NCI-H82 treated with DMSO at 0.1 percent for 48 hours (cell line): Measurements from ENCODE around the gene PRSS12.
"Not testable (repeated sequence)": the region's sequence is repeated elsewhere in the genome, so short reads cannot be mapped to it uniquely, and the experiment has no call there.

Experiments
- DNase-seq: peaks from one replicate; lab custom pipeline; 2025; ENCODE audit not compliant: unreplicated experiment; lab: John Stamatoyannopoulos, UW

Gene PRSS12

DNA sequence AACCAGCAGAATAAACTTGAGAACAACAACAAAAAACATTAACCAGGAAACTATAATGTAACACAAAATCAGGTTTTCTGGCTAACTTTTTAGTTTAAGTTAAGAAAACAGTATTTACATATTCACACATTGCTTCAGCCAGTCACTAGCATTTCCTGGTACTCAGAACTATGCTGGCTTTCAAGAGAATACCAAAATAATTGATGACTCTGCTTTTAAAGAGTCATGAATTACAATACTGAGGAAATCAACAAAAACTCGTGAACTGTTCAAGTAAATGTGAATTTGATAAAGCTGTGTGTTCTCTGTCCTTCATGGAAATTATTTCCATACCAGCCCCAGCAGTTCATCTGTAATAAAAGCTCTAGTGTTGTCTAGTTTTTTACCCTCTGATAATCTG is 27.4 kb downstream of the PRSS12 start:
- DNase-seq, result no peak

DNA sequence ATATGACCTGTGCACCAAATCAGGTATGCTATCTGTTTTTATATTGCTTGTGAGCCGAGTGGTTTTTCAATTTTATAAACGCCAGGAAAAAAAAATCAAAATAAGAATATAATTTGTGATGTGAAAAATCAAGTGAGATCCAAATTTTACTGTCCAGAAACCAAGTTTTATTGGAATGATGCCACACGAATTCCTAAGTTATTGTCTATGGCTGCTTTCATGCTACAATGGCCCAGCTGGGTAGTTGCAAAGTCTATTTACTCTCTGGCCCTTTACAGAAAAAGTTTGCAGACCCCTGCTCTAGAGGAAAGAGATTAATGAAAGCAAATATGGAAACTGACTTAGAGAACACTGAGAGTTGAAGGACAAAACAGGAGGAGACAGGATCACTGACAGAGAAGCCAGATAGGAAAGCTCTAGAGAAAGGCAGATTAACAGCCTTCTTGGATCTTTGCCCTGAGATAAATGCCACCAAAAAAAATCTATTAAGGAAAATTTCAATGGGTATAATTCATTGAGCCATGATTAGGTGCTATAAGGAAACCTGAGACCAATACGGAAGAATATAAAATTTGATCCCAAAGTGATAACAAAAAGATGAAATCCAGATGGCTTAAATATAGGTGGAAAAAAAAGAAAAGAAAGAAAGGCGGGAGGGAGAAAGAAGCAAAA is 29.8 kb downstream of the PRSS12 start:
- DNase-seq, result no peak

DNA sequence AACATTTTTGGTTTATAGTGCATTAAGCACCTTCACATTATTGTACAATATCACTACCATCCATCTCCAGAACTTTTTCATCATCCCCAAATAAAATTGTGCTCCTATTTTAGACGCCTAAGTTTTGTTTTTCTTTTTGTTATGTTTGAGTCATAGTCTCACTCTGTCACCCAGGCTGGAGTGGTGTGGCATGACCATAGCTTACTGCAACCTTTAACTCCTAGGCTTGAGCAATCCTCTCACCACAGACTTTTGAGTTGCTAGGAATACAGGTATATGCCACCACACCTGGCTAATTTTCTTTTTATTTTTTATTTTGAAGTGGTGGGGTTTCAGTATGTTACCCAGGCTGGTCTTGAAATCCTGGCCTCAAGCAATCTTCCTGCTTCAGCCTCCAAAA is 33.9 kb downstream of the PRSS12 start:
- no peak for DNase-seq

DNA sequence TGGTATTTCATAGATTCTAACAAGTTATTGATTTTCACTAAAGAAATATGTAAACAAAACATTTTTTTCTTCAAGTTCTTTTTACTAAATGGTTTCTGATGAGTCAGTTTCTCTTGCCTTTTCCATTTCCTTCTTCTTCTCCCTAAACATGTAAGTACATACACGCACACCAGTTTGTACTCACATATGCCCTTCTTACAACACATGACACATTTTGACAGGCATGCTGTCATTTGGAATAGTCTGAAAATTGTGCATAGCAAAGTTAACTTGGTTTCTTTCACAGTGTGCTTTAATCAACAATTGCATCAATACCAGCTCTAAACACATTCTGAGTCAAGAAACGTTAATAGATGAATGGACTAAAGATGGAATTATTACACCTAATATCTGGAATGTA is 35.1 kb downstream of the PRSS12 start:
- DNase-seq, result no peak

DNA sequence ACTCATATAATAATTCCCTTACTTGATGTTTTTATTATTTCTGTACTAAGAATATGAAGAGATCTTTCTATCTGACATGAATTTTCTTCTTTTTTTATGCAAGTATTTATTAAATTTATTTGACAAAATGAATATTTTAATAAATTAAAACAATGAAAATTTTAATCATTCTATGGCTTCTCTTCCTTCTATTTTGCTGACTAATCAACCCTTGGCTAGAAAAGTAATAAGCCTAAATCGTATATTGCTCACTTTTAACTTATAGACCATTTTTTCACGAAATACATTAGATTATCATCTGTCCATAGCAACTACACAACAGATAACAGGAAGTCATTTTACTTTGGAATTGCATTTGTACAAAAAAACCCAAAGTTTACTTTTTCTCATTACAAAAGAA is 38.6 kb downstream of the PRSS12 start:
- no peak for DNase-seq

DNA sequence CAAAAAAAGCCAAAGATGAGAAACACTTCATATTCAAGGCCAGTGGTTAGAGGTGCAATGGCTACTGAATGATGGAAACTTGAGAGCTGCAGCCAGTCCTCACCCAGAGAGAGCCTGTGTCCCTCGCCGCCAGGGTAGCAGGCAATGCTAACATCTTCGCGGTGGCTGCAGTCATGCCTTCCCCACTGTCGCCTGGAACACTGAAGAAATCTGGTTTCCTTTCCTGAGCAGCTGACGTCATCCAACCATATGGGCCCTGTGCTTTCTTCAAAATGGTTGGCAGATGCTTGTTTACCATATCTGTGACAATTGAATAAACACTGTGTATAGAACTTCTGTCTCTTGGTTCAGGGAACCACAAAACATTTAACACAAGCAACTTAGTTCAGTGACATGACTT is 39.7 kb downstream of the PRSS12 start:
- peak; percentile 25 for DNase-seq

DNA sequence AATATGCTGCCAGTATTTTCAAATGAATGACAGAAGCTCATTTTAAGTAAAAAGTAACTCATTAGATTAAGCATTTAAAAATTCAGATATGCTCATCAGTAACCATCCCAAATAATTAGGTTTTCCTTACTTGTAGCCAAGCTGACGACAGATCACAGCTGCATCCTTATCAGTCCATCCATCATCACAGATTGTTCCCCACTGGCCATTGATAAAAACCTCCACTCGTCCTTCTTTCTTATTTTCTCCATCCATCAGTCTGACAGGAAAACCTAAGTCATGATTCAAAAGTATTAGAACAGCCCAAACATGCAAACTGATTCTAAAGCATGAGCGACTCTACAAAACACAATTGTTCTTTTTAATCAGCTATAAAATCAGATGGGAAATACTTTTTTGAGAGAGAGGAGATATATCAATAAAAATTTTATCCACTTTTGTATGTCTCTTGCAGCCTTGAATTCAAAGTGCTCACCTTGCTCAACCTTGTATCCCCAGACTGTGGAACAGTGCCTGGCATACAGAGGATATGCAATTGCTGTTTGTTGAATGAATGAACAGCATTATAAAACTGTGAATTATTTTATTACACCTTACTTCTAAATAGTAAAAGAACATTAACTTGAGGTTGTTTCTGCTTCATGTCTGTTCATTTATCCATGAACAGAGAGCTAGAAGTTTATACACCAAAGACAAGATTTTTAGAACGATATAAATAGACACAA is 44.3 kb downstream of the PRSS12 start:
- no peak for DNase-seq

DNA sequence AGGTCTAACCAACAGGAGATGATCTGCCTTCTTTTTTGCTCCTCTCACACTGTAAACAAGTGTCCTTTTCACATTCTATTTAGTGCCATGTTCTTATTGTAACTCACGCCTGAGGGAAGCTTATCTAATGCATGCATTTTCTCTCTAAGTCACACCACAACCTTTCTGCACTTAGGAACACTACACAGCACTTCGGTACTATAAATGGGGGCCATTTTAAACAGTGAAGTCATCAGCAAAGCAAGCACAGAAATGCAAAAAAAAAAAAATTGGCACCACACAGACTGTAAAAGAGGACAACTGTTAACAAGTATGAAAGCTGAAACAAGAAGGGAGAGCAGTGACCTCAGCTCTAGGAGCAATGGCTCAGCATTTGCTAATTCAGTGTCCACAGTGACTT is 45.2 kb downstream of the PRSS12 start:
- no peak for DNase-seq

DNA sequence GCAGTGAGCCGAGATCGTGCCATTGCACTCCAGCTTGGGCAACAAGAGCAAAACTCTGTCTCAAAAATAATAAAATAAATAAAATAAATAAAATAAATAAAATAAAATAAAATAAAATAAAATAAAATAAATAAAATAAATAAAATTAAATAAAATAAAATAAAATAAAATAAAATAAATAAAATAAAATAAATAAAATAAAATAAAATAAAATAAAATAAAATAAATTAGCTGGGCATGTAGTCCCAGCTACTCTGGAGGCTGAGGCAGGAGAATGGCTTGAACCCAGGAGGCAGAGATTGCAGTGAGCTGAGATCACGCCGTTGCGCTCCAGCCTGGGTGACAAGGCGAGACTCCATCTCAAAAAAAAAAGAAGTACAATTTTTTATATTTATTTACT is 53.2 kb downstream of the PRSS12 start:
- DNase-seq, result not testable (repeated sequence)

DNA sequence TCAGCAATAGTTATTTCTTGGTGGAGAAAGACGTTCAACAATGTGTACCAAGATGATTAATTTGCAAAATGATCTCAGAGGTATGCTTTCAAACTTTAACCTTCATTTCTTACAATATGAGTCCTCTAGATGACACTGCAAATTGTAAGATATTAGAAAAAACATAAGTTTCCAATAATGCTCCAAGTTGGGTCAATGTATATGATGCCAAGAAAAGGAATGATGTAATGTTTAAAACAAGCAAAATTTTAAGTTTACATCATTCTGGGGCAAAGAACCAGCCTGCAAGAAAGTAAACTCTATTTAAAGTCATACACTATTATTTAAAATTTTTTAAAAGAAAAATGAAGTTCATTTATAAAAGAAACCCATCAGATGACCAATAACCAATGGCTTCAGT is 56.1 kb downstream of the PRSS12 start:
- DNase-seq, result no peak

DNA sequence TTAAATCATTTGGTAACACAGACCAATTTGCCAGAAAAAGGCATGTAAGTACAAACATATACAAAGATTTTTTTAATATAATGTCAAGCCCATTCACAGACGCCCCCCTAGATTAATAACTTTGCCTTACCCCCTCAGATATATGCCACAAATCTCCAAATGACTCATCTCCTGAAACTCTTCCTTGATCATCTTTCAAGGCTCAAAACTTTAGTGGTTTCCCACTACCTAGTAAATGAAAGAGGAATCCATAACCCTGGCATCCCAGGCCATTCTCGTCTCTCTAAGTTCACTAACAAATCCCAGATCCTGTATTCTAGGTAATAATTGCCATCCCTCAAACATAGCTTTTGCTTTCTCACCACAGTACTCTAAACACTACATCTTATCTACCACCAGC is 61.9 kb downstream of the PRSS12 start:
- DNase-seq, result no peak

DNA sequence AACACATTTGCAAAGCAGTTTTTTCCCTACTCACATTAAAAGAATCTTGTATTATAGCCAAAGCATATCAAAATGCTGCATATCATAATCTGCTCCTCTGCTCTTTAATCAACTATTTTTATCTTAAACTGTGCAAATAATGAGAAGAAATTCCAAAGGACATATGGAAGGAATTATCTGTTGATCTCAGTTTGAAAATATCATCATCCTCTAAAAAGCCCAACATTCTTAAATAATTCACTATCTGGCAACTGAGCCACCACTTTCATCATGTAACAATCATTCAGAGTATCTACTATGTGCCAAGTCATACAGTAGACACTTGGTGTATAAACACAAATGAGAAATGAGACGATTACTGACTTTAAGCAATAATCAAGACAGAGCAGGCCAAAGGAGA is 63.0 kb downstream of the PRSS12 start:
- DNase-seq, result no peak

DNA sequence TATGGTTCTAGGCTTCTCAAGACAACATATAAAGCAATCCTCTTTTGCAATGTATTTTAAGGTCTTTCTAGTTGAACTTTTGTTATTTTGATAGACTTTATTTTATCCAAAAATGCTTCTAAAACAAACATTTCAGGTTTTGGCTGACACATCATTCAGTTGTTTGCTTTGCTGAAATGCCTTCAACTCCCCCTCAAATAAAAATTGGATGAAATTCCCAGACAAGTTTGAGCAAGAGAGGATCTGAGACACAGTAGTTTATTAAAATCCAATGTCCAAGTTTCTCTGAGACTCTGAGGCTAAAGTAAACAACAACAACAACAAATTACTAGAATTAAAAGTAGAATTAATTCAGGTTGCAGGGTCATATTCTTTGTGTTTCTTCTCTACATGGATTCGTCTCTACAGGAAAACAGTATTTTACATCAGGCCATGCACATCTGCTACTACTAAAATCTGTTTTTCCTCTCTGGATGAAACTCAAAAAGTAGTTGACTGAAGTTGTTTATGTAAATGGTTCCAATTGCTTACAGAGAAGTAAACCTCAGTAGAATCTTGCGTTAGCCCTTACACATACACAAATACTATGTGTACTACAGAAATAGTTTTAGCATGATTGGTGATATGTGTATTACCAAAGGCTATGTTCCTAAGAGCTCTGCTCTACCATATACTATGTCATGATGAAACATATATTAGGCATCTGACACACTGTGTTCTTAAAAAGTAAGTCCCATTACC is 64.9 kb downstream of the PRSS12 start:
- no peak for DNase-seq

DNA sequence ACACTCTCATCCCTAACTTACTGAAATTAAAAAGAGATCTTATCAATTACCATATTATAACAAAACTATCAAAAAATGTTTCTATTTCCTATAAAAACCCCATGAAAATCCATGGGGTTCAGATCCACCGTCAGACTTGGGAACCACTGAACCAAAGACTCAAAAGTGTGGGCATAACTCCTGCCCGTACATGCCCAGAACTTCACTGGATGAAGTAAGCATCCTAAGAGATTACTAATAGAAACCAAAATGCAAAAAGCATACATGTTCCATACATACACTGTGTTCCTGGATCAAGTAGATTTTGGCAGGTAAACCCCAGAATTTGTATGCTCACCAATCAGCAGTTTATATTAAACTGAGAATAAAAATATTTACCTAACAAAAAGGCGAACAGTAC is 66.1 kb downstream of the PRSS12 start:
- DNase-seq, result no peak

DNA sequence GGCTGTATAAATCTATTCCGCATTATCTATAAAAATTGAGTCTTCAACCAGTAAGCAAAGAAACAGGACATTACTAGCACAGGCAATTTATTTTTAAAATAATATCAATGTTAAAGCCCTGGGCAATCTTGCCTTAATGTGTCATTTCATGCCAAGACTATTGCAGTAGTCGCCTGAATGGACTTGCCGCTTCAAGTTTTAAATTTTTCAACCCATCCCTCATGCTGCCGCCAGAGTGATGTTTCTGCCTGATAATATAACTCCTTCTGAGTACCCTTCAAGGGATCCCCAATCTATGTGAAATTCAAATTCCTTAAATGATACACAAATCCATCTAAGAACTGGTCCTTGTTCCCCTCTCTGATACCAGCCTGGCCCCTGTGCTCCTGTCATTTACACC is 66.9 kb downstream of the PRSS12 start:
- DNase-seq, result no peak

DNA sequence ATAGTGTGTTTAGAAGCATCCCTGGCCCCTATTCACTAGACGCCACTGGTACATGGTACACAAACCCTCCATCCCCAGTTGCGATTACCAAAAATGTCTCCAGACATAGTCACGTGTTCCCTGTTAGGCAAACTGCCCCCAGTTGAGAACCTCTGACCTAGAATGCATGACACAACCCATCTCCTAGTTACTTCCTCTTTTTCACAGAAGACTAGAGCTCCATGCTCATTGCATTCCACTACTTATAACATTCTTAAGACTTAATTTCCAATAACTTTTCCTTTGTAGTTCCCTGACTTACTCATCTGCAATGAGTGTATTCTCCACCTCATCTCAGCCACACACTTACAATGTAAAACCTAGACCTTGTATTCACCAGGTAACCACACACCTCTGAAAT is 68.6 kb downstream of the PRSS12 start:
- no peak for DNase-seq

DNA sequence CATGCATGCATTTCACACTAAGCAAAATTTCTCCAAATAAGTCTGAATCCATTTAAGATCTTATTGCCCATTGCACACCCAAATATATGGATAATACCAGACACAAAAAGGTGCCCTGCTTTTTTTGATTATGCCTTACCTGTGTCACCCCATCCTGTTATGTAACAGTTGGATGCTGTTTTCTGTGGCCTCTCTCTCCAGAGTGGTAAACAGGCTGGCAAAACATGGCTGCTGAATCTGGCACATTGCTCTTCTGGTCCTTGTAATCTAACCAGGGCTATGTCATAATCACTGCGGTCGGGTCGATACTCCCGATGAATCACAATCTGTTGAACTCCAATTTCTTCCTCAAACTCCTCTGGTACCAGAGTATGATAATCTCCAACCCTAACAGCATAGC is 70.1 kb downstream of the PRSS12 start:
- no peak for DNase-seq

DNA sequence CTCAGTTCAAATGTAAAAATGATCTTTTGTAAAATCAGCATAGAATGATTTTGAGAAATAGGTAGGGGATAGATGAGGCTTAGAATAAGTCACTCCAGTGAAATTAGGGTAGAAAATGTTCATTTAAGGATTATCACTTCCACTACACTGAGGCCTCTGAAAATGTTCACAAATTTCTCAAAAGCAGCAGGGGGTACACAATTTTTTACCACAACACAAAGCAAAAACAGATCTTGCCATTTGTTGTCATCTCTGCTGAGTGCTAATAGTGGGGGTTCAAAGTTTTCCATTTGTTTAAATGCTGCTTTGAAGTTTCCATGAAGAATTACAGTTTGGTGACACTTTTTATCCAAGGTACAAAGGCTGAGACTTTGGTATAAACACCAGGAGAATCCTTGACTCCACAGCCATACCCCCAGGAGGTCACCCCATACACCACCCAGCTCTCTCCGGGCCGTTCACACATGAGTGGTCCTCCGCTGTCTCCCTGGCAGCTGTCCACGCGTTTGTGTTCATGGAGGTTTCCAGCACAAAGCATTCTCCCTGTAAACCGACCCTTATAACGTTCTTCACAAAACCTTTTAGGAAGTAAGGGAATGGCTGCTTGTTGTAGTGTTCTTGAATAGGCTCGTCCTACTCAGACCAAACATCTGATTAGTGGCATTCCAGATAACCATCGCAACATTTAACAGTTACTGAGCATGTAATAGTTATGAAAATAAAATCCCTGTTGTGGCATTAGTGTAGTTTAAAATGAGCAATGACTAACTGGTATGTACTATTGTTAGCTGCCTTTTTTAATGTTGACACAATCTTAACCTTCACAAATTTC is 71.0 kb downstream of the PRSS12 start:
- no peak for DNase-seq

DNA sequence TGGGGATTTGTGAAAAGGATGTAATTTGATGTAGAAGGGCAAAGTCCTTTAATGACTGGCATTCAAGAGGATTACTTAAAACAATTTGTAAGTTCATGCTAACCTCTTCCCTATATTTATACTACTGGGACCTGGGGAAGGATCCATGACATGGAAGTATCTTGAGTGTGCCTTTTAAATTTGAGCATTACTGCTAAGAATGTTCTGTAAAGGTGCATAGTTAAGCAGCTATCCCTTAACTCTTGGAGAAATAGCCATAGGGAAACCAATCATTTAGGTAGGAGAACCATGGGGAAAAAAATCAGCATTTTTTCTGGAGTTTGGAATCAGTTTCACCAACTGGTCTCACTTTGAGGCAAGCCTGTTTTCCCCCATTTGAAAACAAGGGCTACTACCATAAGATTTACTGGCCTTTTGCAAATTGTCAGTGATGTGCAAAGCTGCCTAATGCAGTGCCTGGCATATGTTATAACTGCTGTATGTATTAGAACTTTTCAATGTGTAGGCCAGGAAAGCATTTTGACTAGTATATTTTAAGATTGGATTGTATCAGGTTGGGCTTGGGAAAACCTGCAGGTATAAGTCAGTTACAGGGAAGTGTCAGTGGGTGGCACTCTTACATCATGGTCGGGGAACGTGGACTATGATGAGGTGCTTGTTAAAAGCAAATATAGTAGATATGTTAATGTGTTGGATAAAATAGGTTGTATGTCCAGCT is 72.1 kb downstream of the PRSS12 start:
- peak; percentile 48 for DNase-seq

DNA sequence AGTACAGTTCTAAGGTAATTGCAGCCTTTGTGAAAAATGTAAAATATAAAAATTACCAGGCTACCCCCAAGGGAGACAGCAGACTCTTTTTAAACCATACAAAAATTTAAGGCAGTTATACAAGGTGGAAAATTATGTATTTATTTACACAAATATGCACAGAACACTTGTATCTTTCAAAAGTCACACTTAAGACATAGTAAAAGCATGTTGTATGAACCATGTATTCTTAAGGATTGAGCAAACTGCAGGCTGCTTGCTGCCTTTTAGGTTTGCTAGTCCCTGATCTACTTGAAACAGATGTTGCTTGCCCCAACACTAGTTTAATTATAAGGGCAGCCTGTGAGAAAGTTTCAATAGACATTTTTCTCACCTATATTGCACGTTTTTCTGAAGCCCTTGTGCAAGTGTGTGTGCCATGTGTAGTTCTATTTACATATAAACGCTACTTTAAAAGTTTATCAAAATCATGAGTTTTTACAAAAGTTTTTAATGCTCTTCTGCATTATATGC is 72.8 kb downstream of the PRSS12 start:
- DNase-seq, result no peak

DNA sequence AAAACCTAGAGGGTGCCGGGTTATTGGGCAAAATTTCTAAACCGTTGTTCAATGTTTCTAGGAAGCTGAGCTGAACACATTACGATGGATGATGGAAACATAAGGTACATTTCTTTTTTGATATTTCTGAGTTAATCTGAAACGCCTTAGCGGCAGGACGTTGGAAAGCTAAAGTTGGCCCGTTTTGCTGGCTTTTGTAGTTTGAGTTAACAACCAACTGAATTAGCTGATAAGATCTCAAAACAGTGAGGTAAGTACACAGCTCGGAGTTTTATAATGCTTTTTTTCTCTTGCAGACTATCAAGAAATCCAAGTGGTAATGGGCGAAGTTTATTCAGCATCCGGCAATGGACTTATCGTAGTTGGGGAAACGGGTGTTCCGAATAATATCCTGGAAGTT is 73.5 kb downstream of the PRSS12 start:
- no peak for DNase-seq
